Naive B cell (primary cell): ENCODE measurements around the gene EIF4E2. TPM values are rescaled to one million over a fixed set of nuclear protein-coding genes. Genes with fewer than 3 reads are reported as not detected.
A peak's percentile ranks its signal among the peaks of the same experiment; 100 is the strongest.

ENCODE experiments used
- ATAC-seq, 2 donors: fragments of 150-1000 bp; cut with Tn5 transposase; 2 replicates each; pipeline ENCODE4 v1.10.0; 2021; ENCODE audit warnings: low read depth in 2 of 2, mild to moderate bottlenecking in 2 of 2, moderate library complexity in 2 of 2
- DNase-seq: peaks from one replicate; pipeline ENCODE4 v3.0.0; 2022
- H3K27ac Mint-ChIP-seq, 6 donors: one replicate each; pipeline ENCODE4 v1.8.0; 2020 to 2022; ENCODE audit warnings: mild to moderate bottlenecking in 6 of 6, mixed read lengths in 6 of 6, moderate library complexity in 5 of 6, inconsistent platforms in 2 of 6
- H3K27me3 Mint-ChIP-seq, 3 donors: one replicate each; pipeline ENCODE4 v1.8.0; 2021 to 2022; ENCODE audit warnings: mixed read lengths in 3 of 3, mild to moderate bottlenecking in 1 of 3
- H3K36me3 Mint-ChIP-seq, 2 donors: one replicate each; pipeline ENCODE4 v1.8.0; 2020 to 2022; ENCODE audit warnings: mixed read lengths in 2 of 2, inconsistent platforms in 1 of 2, mild to moderate bottlenecking in 1 of 2
- H3K4me1 Mint-ChIP-seq, 3 donors: one replicate each; pipeline ENCODE4 v1.8.0; 2020 to 2022; ENCODE audit warnings: mixed read lengths in 3 of 3, inconsistent platforms in 1 of 3, mild to moderate bottlenecking in 1 of 3, moderate library complexity in 1 of 3
- H3K4me3 Mint-ChIP-seq, 8 donors: one replicate each; pipeline ENCODE4 v1.8.0; 2020 to 2022; ENCODE audit warnings: mild to moderate bottlenecking in 8 of 8, mixed read lengths in 8 of 8, moderate library complexity in 8 of 8, inconsistent platforms in 2 of 8
- H3K9me3 Mint-ChIP-seq, 7 donors: one replicate each; pipeline ENCODE4 v1.8.0; 2020 to 2022; ENCODE audit warnings: mixed read lengths in 7 of 7, mild to moderate bottlenecking in 5 of 7, inconsistent platforms in 2 of 7, moderate library complexity in 1 of 7
- polyA plus RNA-seq, 6 donors: library from polyadenylated mRNA; unstranded; fragments of 300-500 nt; fragmentation: Illumina TruSeq; gene quantifications; one replicate each; pipeline ENCODE4 v1.2.3, GENCODE V29; 2021; ENCODE audit warnings: low read depth in 6 of 6

The EIF4E2 gene
- polyA plus RNA-seq, 6 donors from 2014 or later = 51.0 to 69.0 (median 63.1) TPM

GRCh38 chr2:232543491-232543890 lies 7.0 kb upstream of the EIF4E2 start:
- H3K9me3 Mint-ChIP-seq = peaks cover 0 to 2% (median 0%) of the 10 kb centered on the region in 7 donors

GRCh38 chr2:232543928-232544631 lies 6.4 kb upstream of the EIF4E2 start:
- H3K36me3 Mint-ChIP-seq = peaks cover 0 to 7% of the 10 kb centered on the region in 2 donors
- peaks cover 0 to 4% (median 0%) of the 10 kb centered on the region in 7 donors for H3K9me3 Mint-ChIP-seq
- H3K27me3 Mint-ChIP-seq = peaks cover 0 to under 1% (median 0%) of the 10 kb centered on the region in 3 donors
- H3K27ac Mint-ChIP-seq = peak overlapping the region in 1 of 6 donors; percentile 34
- DNase-seq = no peak
- H3K4me3 Mint-ChIP-seq = peak overlapping the region in 1 of 8 donors; percentile 26
- ATAC-seq = no peak
- peaks cover 41 to 45% (median 41%) of the 10 kb centered on the region in 3 donors for H3K4me1 Mint-ChIP-seq

More at GRCh38 chr2:232543491-232543890, 7.0 kb upstream of the EIF4E2 start:
- Mint-ChIP-seq H3K27me3 (peaks cover 0 to 6% (median 2%) of the 10 kb centered on the region in 3 donors), H3K27ac (peak overlapping the region in 1 of 6 donors; percentile 34), H3K36me3 (peaks cover 0 to 4% of the 10 kb centered on the region in 2 donors), H3K4me1 (peaks cover 41 to 45% (median 41%) of the 10 kb centered on the region in 3 donors), H3K4me3 (peak overlapping the region in 1 of 8 donors; percentile 26)
- DNase-seq = no peak
- ATAC-seq = no peak

GRCh38 chr2:232544674-232545073 lies 5.8 kb upstream of the EIF4E2 start:
- Mint-ChIP-seq H3K9me3 (peaks cover 0 to 4% (median 0%) of the 10 kb centered on the region in 7 donors), H3K27ac (no peak overlapping the region), H3K4me1 (peaks cover 44 to 50% (median 46%) of the 10 kb centered on the region in 3 donors), H3K4me3 (peak overlapping the region in 1 of 8 donors; percentile 38), H3K36me3 (peaks cover 0 to 7% of the 10 kb centered on the region in 2 donors), H3K27me3 (no peaks in the 10 kb centered on the region)
- DNase-seq (no peak), ATAC-seq (no peak)

- peaks cover 43 to 55% (median 47%) of the 10 kb centered on the region in 3 donors for H3K4me1 Mint-ChIP-seq
- H3K27ac Mint-ChIP-seq = peak overlapping the region in 1 of 6 donors; percentile 57
- no peak for DNase-seq
- no peaks in the 10 kb centered on the region for H3K27me3 Mint-ChIP-seq
- H3K9me3 Mint-ChIP-seq = peaks cover 0 to 4% (median 0%) of the 10 kb centered on the region in 7 donors
- ATAC-seq = no peak
- H3K4me3 Mint-ChIP-seq = peak overlapping the region in 1 of 8 donors; percentile 67
- peaks cover 0 to 7% of the 10 kb centered on the region in 2 donors for H3K36me3 Mint-ChIP-seq
These were observed 4.7 kb upstream of the EIF4E2 start for GRCh38 chr2:232545511-232546375.

GRCh38 chr2:232547991-232548390 lies 2.5 kb upstream of the EIF4E2 start:
- ATAC-seq = no peak
- H3K27me3 Mint-ChIP-seq = no peaks in the 10 kb centered on the region
- H3K4me1 Mint-ChIP-seq = peaks cover 45 to 58% (median 54%) of the 10 kb centered on the region in 3 donors
- H3K36me3 Mint-ChIP-seq = peaks cover 0 to 7% of the 10 kb centered on the region in 2 donors
- peak overlapping the region in 2 of 8 donors; percentile 45 to 63 for H3K4me3 Mint-ChIP-seq
- no peak for DNase-seq
- H3K9me3 Mint-ChIP-seq = peaks cover 0 to 4% (median 0%) of the 10 kb centered on the region in 7 donors
- no peak overlapping the region for H3K27ac Mint-ChIP-seq

GRCh38 chr2:232549655-232550353 lies 685 bp upstream of the EIF4E2 start:
- peaks cover 0 to 4% (median 0%) of the 10 kb centered on the region in 7 donors for H3K9me3 Mint-ChIP-seq

GRCh38 chr2:232551250-232551638 lies 755 bp downstream of the EIF4E2 start:
- H3K27me3 Mint-ChIP-seq = no peaks in the 10 kb centered on the region
- H3K4me1 Mint-ChIP-seq = peaks cover 55 to 72% (median 71%) of the 10 kb centered on the region in 3 donors
- peak; percentile 13 for DNase-seq
- peaks cover 6 to 7% of the 10 kb centered on the region in 2 donors for H3K36me3 Mint-ChIP-seq
- peak overlapping the region; percentile 96 to 100 (median 99) for H3K27ac Mint-ChIP-seq
- ATAC-seq = no peak
- peak overlapping the region; percentile 91 to 100 (median 99) for H3K4me3 Mint-ChIP-seq
- H3K9me3 Mint-ChIP-seq = peaks cover 0 to 4% (median 0%) of the 10 kb centered on the region in 7 donors

More at GRCh38 chr2:232549655-232550353, 685 bp upstream of the EIF4E2 start:
- Mint-ChIP-seq H3K27ac (peak overlapping the region; percentile 96 to 100 (median 98)), H3K4me3 (peak overlapping the region; percentile 91 to 100 (median 99)), H3K27me3 (no peaks in the 10 kb centered on the region), H3K4me1 (peaks cover 49 to 69% (median 58%) of the 10 kb centered on the region in 3 donors), H3K36me3 (peaks cover 0 to 7% of the 10 kb centered on the region in 2 donors)
- DNase-seq = no peak
- no peak for ATAC-seq

GRCh38 chr2:232551776-232552175 lies 1.3 kb downstream of the EIF4E2 start:
- Mint-ChIP-seq H3K4me3 (peak overlapping the region; percentile 91 to 100 (median 99)), H3K27ac (peak overlapping the region; percentile 48 to 100 (median 99)), H3K27me3 (no peaks in the 10 kb centered on the region), H3K4me1 (peaks cover 52 to 72% (median 71%) of the 10 kb centered on the region in 3 donors), H3K9me3 (peaks cover 0 to 4% (median 0%) of the 10 kb centered on the region in 7 donors), H3K36me3 (peaks cover 6 to 12% of the 10 kb centered on the region in 2 donors)
- ATAC-seq = no peak
- DNase-seq = no peak

GRCh38 chr2:232556426-232556825 lies 5.9 kb downstream of the EIF4E2 start:
- DNase-seq (no peak), ATAC-seq (no peak)
- Mint-ChIP-seq H3K9me3 (no peaks in the 10 kb centered on the region), H3K36me3 (peaks cover 18 to 32% of the 10 kb centered on the region in 2 donors), H3K4me1 (peaks cover 32 to 48% (median 46%) of the 10 kb centered on the region in 3 donors), H3K27ac (no peak overlapping the region), H3K27me3 (no peaks in the 10 kb centered on the region), H3K4me3 (no peak overlapping the region)

- Mint-ChIP-seq H3K4me1 (peaks cover 12 to 23% (median 18%) of the 10 kb centered on the region in 3 donors), H3K27ac (peak overlapping the region in 5 of 6 donors; percentile 52 to 77 (median 67)), H3K9me3 (no peaks in the 10 kb centered on the region), H3K4me3 (peak overlapping the region in 2 of 8 donors; percentile 23 to 51), H3K27me3 (no peaks in the 10 kb centered on the region), H3K36me3 (peaks cover 30 to 31% of the 10 kb centered on the region in 2 donors)
- ATAC-seq (peak; percentile 88 to 89), DNase-seq (peak; percentile 45)
These were observed 12.1 kb downstream of the EIF4E2 start for GRCh38 chr2:232562515-232563151.

GRCh38 chr2:232563580-232563979 lies 13.1 kb downstream of the EIF4E2 start:
- Mint-ChIP-seq H3K4me1 (peaks cover 12 to 23% (median 18%) of the 10 kb centered on the region in 3 donors), H3K36me3 (peaks cover 33% of the 10 kb centered on the region in 2 donors), H3K9me3 (no peaks in the 10 kb centered on the region), H3K4me3 (no peak overlapping the region), H3K27me3 (no peaks in the 10 kb centered on the region), H3K27ac (peak overlapping the region in 2 of 6 donors; percentile 65 to 77)
- ATAC-seq = no peak
- no peak for DNase-seq

- Mint-ChIP-seq H3K9me3 (no peaks in the 10 kb centered on the region), H3K27me3 (no peaks in the 10 kb centered on the region), H3K4me3 (peak overlapping the region in 1 of 8 donors; percentile 12), H3K36me3 (peaks cover 33 to 44% of the 10 kb centered on the region in 2 donors), H3K4me1 (peaks cover 4 to 8% (median 5%) of the 10 kb centered on the region in 3 donors), H3K27ac (peak overlapping the region in 2 of 6 donors; percentile 24 to 66)
- no peak for ATAC-seq
- DNase-seq = no peak
These were observed 17.2 kb downstream of the EIF4E2 start for GRCh38 chr2:232567721-232568120.
